ENCODE measurements around the gene MACROD1.

- no peak for TF ChIP-seq CTCF (IDR thresholded peaks at IDR 0.05)
- TF ChIP-seq ZFX (IDR thresholded peaks at IDR 0.05; ENCODE audit: borderline replicate concordance) = no peak
Observed at GRCh38 chr11:64151337-64151736, 14.6 kb downstream of the MACROD1 start.
